Measurements from ENCODE around the gene HOXC5. TPM values are rescaled to one million over a fixed set of nuclear protein-coding genes. Genes with fewer than 3 reads are reported as not detected.
A peak's percentile ranks its signal among the peaks of the same experiment; 100 is the strongest.

HOXC5 gene
- total RNA-seq, 2 experiments from 2014 or later: not detected

DNA sequence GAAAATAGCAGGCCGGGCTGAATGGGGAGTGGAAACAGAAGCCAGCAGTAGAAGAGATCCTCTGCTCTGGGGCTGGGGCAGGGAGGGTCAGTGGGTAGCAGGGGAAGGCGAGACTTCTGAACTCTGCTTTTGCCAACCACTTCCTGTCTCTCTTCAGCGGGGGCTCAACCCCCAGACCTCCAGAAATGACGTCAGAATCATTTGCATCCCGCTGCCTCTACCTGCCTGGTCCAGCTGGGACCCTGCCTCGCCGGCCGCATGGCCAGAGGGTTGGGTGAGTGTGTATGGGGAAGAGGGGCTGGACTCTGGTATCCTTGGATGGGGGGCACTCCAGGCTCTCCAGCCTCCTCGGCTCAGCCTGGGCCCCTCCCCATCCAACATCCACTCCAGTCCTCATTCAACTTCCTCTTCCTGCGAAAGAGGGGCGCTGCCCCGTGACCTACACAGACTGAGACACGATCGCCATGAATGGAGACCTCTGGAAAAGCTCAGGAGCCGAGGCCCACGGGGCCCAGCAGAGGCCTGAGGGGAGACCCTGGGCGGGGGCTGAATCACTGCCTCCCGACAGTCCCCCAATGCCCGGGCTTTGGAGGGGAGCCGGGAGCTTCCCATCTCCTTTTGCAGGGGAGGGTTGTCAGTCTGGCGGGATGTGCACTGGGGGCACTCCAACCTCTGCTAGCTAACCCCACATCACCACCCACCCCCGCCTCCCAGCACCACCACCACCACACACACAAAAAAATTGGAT lies 20.3 kb downstream of the HOXC5 start:
- DNase-seq (ENCODE audit: low spot score): peak; percentile 90
- H3K4me3 ChIP-seq (ENCODE audit: low read depth, low read length, poor library complexity, severe bottlenecking): peak overlapping the region; percentile 85
- ChIA-PET CTCF (ENCODE audit: unreplicated experiment) (interaction anchor here (0.5 to 2.0 kb wide), 8 partner anchors 10 to 163 kb away, joined by 3 to 6 read pairs (median 3); partner anchors contain the start of gene SMUG1), POLR2A (interaction anchor here (0.7 to 3.2 kb wide), 23 partner anchors 9 to 1770 kb away, joined by 3 to 32 read pairs (median 4); partner anchors contain the start of genes HOXC5 and SMUG1)
- no TSS peak for BruUV-seq (replicated peaks)
- no peaks in the 10 kb centered on the region for H3K9me3 ChIP-seq (ENCODE audit: low read length)
- 0 out of 2 replicates have a peak, but pooled peaks cover 4% of the 10 kb centered on the region for H4K20me1 ChIP-seq (ENCODE audit: insufficient read depth, low read length)
- peak overlapping the region; percentile 83 for H3K27ac ChIP-seq (ENCODE audit: low read depth, low read length, poor library complexity, severe bottlenecking)
- H3K79me2 ChIP-seq (ENCODE audit: insufficient read depth, low read depth, low read length): peaks cover 21% of the 10 kb centered on the region
- H3K36me3 ChIP-seq (ENCODE audit: insufficient read depth, low read length): peaks cover 17% of the 10 kb centered on the region; the same call in 1 of the 2 replicates
- peak overlapping the region; percentile 80 for H2AFZ ChIP-seq (ENCODE audit: low read length)
- intact Hi-C loops (cut with micrococcal nuclease; ENCODE audit: unreplicated experiment): loop anchor here (1.0 kb wide), 2 partner anchors 35 to 163 kb away; no protein-coding TSS in a partner anchor
- peaks cover 40% of the 10 kb centered on the region for H3K4me1 ChIP-seq (ENCODE audit: insufficient read depth, low read length, poor library complexity, severe bottlenecking)
- no peak for TF ChIP-seq EZH2phosphoT487 (IDR thresholded peaks at IDR 0.05; ENCODE audit: borderline replicate concordance, low read depth, low read length)
- no peak for TF ChIP-seq CTCF (conservative IDR thresholded peaks at IDR 0.05; ENCODE audit: low read length)
- no peaks in the 10 kb centered on the region for H3K9me2 ChIP-seq (ENCODE audit: insufficient read depth, low read length)
- H3K4me2 ChIP-seq (ENCODE audit: low read length): peak overlapping the region; percentile 83

DNA sequence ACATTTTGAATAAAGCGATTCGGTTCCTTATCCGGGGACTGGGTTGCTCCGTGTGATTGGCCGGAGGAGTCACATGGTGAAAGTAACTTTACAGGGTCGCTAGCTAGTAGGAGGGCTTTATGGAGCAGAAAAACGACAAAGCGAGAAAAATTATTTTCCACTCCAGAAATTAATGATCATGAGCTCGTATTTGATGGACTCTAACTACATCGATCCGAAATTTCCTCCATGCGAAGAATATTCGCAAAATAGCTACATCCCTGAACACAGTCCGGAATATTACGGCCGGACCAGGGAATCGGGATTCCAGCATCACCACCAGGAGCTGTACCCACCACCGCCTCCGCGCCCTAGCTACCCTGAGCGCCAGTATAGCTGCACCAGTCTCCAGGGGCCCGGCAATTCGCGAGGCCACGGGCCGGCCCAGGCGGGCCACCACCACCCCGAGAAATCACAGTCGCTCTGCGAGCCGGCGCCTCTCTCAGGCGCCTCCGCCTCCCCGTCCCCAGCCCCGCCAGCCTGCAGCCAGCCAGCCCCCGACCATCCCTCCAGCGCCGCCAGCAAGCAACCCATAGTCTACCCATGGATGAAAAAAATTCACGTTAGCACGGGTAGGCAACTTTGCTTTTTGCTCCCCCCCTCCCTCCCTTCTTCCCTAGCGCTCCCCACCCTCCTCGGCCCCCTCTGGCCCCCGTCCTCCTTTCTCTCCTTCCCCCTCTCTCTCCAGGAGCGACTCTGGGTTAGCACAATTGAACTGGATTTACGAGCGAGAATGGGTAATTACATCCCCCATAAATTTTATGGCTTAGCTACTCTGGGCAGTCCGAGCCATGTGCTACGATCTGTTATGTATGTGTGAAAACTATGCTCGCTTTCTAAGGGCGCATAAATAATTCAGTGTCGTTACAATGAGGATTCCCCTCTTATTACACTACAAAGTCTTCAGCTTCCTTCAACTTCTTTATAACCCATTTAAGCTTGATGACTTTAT lies 21.2 kb downstream of the HOXC5 start, which contains the start of gene HOXC4:
TSS of gene HOXC4 (plus strand) at position 85 of the 991 bp plus-strand sequence. CDS start at position 173, 88 bp downstream.
- H3K4me1 ChIP-seq (ENCODE audit: insufficient read depth, low read length, poor library complexity, severe bottlenecking): peaks cover 40% of the 10 kb centered on the region
- peak within 1 kb of the TSS; percentile 83 for H3K27ac ChIP-seq (ENCODE audit: low read depth, low read length, poor library complexity, severe bottlenecking)
- CTCF ChIA-PET (ENCODE audit: unreplicated experiment): interaction anchor here (0.5 to 2.0 kb wide), 4 partner anchors 10 to 840 kb away, joined by 3 to 6 read pairs (median 4); no protein-coding TSS in a partner anchor
- H3K4me2 ChIP-seq (ENCODE audit: low read length): peak within 1 kb of the TSS; percentile 83
- peak within 1 kb of the TSS; percentile 85 for H3K4me3 ChIP-seq (ENCODE audit: low read depth, low read length, poor library complexity, severe bottlenecking)
- H3K36me3 ChIP-seq (ENCODE audit: insufficient read depth, low read length): peaks cover 20% of the 10 kb centered on the region; the same call in 1 of the 2 replicates
- H2AFZ ChIP-seq (ENCODE audit: low read length): peak within 1 kb of the TSS; percentile 80
- POLR2A ChIA-PET: interaction anchor here (0.6 to 3.2 kb wide), 27 partner anchors 10 to 1769 kb away, joined by 3 to 32 read pairs (median 4); partner anchors contain the start of genes COPZ1, HOXC5 and SMUG1
- DNase-seq (ENCODE audit: low spot score): peak; percentile 87
- H4K20me1 ChIP-seq (ENCODE audit: insufficient read depth, low read length): 0 out of 2 replicates have a peak, but pooled peaks cover 4% of the 10 kb centered on the region
- peaks cover 21% of the 10 kb centered on the region for H3K79me2 ChIP-seq (ENCODE audit: insufficient read depth, low read depth, low read length)
- no peaks in the 10 kb centered on the region for H3K9me3 ChIP-seq (ENCODE audit: low read length)
- no peaks in the 10 kb centered on the region for H3K9me2 ChIP-seq (ENCODE audit: insufficient read depth, low read length)
- BruUV-seq (replicated peaks): TSS peak; percentile 89
- intact Hi-C loops (cut with micrococcal nuclease; ENCODE audit: unreplicated experiment): loop anchor here (1.0 kb wide), 2 partner anchors 36 to 162 kb away; no protein-coding TSS in a partner anchor
- TF ChIP-seq CTCF (conservative IDR thresholded peaks at IDR 0.05; ENCODE audit: low read length): no peak
- no peak for TF ChIP-seq EZH2phosphoT487 (IDR thresholded peaks at IDR 0.05; ENCODE audit: borderline replicate concordance, low read depth, low read length)

Data from OCI-LY7 (cell line).